HEK293T (cell line): ENCODE data around the gene DOK6.

Source experiments
- ELF4 ChIP-seq: fragments of 450-650 bp; IDR thresholded peaks from 2 replicates; pipeline ENCODE4 v1.6.1; 2017; ENCODE audit warnings: antibody characterized with exemption
- FOXK2 ChIP-seq: fragments of 450-650 bp; IDR thresholded peaks from 2 replicates; pipeline ENCODE4 v1.6.1; 2016; ENCODE audit warnings: mild to moderate bottlenecking
- SP1 ChIP-seq: fragments of 450-650 bp; IDR thresholded peaks from 2 replicates; pipeline ENCODE4 v1.6.1; 2017

GRCh38 chr18:69734536-69734935 lies 333.8 kb downstream of the DOK6 start:
- TF ChIP-seq FOXK2 (no peak), SP1 (no peak), ELF4 (no peak)
